Stimulated activated CD4-positive, alpha-beta T cell treated with anti-CD3 and anti-CD28 coated beads, Interleukin-1b, Interleukin-23, amount 100 ng/mL, for 1 hour (primary cell): ENCODE data around the gene RBSN.

Source experiments
- DNase-seq, 2 donors: peaks; one replicate each; pipeline ENCODE4 v3.0.0-alpha.2; 2020; ENCODE audit warnings: low read depth in 2 of 2

Gene RBSN

DNA sequence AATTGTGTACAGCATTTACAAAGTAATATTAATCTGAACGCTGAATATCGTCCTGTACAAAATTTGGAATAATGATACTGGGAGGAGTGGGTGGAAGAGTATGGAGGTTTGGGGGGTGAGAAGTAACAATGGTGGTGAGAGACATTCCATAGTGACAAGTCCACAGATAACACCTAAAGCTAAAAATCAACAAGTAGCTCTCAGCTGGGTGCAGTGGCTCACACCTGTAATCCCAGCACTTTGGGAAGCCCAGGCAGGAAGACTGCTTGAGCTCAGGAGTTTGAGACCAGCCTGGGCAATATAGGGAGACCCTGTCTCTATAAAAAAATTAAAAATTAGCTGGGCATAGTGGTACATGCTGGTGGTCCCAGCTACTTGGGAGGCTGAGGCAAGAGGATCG is 38.9 kb downstream of the RBSN start:
- DNase-seq: no peak

DNA sequence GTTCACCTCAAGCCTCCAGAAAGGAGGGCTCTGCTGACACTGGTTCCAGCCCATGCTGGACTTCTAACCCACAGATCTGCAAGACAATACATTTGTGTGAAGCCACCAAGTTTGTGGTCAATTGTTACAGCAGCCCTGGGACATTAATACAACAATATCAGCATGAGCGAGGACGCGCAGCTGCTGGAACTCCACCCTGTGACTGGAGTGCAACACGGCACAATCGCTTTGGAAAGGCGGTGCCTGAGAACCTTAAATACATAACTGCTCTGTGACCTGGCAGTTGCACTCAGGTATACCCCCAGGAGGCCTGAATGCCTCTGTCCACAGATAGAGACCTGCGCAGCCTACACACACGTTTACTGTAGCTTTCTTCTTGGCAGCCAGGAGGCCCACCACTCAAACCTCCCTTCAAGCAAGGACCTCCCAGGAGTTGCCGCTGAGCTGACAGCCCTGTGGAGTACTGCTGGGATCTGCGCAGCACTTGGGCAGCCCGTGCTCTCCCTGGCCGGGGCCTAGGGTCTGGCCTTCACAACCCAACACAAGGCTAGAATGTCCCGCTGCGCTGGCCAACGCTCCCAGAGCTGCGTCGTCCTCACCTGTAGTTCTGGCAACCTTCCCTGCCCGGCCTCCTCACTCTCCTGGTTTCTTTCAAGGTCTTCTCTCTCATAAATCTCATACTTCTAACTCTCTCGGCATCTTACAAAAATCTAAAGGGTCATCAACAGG is 42.1 kb downstream of the RBSN start:
- no peak for DNase-seq

DNA sequence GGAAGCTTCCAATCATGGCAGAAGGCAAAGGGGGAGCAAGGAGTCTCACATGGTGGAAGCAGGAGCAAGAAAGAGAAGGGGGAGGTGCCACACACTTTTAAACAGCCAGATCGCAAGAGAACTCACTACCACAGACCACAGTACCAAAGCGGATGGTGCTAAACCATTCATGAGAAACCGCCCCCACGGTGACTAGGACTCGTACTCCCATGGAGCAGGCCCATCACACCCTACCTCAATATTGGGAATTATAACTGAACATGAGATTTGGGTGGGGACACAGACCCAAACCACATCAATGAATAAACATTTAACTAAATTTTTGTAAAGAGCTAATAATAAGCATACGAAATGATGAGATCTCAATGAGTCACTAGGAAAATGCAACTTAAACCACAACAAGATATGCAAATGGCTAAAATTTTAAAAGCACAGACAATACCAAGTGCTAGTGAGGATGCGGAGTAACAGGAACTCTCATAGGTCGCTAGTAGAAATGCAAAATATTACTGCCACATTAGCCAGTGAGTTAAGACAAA is 43.9 kb downstream of the RBSN start:
- no peak for DNase-seq

DNA sequence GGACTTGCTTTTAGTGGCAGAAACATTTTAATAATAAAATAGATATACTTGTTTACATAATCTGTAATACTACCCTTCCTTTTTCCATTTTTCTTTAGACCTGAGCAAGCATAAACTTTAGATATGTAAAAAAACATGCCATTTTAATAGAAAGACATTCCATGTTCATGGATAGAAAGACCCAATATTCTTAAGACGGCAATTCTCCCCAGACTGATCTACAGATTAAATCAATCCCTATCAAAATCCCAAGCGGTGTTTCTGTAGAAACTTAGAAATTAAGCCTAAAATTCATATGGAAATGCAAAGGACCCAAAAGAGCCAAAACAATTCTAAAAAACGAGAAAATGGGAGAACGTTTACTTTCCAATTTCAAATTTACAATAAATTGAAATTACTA is 45.4 kb downstream of the RBSN start:
- no peak for DNase-seq

DNA sequence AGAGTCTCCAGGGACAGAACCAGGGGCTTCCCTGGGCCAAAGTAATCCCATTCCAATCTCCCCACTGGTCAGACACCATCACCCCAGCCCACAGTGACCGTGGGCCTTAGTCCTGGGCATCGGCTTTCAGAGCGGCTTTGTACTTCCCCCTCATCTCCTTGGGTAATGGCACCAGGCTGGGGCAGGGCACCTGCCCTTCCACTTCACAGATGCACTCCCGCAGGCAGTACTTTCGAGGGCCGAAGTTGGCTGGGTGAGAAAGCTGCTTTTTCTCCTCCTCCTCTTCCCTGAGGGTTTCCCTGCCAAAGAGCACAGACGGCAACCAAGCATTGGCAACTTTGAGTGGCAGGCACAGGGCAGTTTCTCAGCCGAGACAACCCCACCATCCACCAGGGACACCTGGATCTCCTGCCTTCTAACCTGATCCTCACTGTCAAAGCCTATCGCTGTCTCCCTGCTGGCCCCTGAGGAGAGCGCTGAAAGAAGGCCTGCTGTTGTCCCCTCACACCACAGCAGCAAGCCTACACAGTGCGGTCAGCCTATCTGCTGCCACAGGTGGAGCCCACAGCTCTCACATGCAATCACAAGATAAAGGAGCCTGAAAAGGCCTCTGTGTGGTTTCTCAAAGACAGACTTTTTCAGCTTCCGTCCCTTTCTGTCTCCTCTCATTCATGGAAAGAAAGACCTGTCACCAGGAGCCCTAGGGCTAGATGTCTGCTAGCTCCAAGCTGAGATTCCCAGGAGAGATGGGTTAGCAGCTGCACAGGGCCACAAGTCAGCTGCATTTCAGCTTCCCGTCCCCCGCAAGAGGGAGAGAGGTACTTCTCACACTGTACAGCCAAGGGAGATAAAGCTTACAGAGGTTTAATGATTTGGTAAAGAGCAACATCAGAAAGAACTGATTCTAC is 46.4 kb downstream of the RBSN start:
- DNase-seq: no peak

DNA sequence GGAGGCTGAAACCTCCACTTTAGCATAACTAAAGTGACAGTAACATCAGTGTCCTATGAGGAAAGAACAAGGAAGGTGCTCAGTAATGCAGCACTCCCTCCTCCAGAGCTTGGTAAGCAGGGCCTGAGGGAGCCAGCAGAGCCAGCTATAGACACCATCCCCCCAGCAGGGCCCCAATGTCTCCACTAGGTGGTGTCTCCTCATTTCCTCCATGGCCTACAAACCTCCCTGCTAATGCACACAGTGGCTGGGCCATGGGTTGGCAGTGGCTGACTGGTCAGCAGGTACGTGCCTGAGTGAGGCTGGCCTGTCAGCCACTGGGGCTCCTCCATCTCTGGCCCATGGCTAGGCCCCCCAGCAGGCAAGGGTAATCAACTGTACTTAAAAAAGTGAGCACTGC is 47.4 kb downstream of the RBSN start:
- no peak for DNase-seq

DNA sequence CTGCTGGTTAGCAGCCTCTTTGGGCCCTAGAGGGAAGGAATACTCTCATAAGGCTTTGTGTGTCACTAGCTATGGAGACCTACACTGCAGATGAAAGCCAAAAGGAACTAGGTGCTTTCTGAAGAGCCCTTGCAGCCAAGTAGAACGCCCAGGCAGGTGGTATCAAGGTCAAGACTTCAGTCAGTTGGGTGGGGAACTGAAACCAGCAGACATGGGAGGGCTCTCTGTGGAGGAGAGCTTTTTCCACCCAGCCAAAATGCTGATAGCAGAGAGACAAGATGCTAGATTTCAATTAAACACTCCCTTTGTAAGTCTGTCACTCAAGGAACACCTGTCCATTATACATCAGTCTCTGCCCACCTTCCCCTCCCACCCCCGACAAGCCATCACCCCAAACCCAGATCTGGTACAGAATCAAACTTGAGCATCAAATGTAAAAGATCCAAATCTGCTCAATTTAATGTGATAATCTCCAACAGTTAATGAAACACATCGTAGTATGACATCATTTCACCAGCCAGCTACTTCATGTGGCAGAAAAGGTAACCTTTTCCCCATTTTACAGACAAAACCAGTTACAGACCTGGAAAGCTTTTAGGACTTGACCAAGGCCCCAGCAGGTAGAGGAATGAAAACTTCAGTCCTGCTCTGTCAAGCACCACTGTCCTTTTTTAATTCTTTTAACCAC is 48.4 kb downstream of the RBSN start:
- DNase-seq: no peak

DNA sequence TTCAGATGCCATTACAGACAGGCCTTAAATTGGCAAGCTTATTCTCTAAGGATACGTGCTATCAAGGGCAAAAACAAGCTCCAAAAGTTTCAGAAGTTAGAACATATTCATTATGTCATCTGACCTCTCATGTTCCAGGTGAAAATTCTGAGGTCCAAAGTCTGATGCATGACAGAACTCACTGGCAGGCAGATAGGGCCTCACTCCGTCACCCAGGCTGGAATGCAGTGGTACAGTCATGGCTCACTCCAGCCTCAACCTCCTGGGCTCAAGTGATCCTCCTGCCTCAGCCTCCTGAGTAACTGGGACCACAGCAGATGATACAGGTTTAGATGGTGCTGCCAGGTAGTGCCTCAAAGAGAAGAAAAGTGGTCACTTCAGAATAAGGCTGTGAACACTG is 49.4 kb downstream of the RBSN start:
- no peak for DNase-seq

DNA sequence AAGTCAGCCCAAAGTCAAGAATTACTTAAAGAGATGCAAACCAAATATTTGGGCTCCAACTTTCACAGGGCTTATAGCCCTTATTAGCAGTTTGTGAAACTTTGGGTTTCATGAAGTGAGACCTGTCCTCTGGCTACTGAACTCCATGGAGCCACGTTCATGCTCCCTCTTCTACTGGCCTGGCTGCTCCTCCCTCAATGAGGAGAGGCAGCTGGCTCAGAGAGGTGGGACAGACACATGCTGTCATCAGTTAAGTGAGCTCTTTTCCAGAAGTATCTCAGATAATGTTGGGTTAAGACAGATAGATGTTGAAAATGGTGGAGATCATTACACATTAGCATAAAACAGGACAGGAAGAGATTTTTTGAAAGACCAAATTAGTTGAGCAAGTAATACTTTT is 53.3 kb downstream of the RBSN start:
- DNase-seq: no peak

DNA sequence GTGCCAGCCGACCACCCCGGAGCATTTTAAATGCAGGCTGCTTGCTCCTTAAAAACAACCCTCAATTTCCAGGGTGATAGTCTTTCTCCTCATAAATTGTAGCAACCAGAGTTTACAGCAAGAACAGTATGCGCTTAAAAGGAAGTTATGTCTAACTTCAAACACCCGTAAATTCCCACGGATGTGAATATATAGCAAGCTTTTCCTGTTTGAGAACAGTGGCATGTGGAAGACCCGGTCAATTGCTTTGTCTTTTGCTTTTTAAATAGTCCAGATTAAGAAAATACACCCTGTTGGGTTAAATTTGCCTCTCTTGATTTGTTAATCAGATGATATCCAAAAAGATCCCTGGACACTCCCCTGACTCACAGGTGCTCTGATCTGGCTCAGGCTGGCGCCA is 54.6 kb downstream of the RBSN start:
- DNase-seq: no peak

DNA sequence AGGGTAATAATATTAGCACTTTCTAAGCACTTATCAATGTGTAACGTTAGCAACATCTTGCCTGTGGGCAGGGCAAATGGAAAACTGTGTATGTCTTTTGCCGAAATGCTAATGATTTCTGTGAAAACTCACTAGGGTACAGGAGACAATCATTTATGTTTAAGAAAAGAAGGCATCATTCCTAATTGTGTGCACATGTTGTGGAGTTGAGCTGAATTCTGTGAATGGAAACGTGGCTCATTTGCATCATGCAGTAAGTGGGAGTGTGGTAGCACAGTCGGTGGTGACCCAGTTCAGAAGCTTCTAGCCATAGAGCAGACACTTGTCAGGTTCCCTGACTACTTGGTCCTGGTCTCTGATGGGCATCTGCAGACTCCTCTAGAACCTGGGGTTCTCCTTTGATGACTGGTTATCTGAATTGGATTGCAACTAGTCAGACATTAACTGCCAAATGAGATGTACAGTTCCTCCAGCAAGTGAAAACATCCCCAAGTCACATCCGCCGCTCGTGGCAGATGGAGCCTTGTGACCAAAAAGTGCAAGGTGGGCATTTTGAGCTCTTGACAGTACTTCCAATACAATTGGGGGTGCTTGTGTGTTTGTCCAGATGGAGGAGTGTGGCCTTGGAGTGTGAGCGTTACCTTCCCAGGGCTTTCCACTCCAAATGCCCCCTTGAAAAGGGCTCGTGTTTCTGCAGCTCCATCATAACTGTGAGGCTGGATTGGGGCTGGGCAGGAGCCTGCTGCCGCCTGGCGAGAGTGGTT is 55.4 kb downstream of the RBSN start:
- DNase-seq: no peak

DNA sequence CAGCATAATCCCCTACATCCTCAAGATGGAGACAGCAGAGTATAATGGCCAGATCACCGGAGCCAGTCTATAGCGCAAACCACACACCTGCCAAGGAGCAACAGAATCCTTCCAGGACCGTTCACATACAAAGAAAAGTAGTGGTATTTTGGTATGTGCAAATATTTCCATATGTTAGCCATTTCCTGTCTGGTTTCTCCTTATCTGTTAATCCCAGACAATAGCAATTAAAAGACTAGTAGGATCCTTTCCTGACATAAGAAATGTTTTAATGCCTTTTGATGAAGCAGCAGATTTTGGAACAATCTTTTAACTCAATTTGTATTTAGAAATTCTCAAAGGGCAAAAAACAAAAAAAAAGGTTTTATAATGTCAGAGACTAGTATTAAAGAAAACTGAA is 56.0 kb downstream of the RBSN start:
- no peak for DNase-seq

DNA sequence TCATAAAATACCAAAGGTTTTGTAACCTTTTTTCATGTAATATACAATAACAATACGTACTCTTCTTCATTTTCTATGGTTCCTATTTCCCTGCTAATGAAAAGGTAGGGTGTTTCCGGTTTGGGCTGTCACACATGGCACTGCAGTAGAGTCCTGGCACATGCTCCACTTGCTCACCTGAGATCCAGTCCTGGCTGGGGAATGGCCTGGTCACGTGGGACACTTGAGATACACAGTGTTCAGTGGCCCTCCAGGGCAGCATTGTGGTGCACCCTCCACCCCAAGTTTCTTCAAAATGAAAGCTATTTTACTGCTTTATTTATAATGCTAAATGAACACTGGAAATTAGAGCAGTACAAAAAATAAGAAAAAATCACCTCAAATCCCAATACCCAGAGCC is 57.0 kb downstream of the RBSN start:
- no peak for DNase-seq

DNA sequence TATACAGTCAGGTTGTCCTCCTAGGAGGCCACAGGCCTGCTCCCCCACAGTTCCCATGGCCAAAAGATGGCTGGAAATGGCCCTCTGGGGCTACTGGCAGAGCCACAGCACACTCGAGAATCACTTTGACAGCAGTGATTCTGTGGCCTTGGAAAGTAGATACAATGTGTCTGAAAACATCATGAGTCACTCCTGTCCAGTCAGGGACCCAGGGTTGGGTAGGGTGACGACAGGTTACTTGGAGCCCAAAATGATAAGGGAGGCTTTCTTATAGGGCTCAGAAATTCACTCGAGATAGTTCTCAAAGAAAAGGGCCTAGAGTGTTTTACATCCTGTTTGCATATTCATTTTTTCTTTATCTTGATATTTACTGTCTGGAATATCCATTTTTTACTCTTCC is 58.1 kb downstream of the RBSN start:
- no peak for DNase-seq

DNA sequence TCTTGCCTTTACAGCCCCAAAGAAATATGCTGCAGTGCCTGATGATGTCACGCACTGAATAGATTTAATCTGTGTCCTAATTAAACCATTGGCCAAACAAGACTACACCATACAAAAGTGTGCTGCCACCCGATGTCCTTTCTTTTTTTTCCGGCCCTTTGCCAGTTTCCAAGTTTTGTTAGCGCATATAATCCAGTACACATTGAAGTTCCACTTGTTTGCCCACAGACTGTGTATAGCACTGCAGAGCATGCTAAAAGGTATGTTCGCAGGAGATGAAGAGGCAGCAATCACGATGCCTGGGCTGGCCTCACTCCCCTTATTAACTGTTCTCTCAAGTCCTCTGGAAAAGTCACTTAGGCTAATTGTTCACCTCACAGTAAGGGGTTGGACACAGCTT is 60.6 kb downstream of the RBSN start:
- DNase-seq: no peak

DNA sequence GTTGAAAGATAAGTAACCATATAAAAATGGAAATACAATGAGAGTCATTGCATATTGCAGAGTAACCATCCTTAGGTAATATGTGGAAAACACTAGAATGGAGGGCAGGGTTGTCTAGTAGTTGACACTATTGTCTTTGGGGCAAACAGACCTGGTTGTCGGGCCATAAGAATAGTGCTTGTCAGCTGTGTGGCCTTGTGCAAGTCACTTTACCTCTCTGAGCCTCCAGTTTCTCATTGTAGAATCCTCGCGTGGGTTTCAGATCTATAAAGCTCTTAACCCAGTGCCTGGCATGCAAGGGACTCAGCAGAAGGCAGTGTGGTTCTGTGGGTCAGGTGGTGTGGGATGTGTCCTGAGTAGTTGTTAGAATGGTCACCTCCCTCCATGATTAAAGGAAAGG is 65.8 kb downstream of the RBSN start:
- DNase-seq: no peak

DNA sequence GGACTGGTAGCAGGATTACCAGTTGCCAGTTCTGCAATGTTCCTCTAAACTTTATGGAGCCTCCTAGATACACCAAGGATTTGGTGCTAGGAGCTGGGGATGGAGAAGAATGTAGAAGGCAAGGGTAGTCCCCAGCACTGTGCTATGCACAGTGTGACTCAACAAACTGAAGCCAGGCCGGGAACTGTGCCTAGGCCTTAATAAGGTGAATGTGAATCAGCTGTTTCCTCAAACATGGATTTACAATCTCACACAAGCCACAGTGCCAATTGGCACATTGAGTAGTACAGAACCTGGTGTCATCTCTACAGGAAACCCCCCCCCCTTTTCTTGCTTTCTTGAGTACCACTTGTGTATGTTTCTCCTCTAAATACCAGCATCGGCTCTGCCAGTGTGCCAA is 66.3 kb downstream of the RBSN start:
- DNase-seq: no peak

DNA sequence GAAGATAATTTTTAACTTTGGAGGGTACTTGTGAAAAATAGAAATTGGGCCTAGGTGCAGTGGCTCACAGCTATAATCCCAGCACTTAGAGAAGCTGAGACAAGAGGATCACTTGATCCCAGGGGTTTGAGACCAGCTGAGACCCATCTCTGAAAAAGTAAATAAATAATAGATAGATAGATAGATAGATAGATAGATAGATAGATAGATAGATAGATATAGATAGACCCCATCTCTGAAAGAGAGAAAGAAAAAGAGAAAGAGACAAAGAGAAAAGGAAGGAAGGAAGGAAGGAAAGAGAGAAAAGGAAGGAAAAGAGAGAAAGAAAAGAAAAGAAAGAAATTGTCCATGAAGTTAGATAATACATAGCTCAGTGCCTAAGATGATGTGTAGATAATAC is 69.3 kb downstream of the RBSN start:
- DNase-seq: no peak

DNA sequence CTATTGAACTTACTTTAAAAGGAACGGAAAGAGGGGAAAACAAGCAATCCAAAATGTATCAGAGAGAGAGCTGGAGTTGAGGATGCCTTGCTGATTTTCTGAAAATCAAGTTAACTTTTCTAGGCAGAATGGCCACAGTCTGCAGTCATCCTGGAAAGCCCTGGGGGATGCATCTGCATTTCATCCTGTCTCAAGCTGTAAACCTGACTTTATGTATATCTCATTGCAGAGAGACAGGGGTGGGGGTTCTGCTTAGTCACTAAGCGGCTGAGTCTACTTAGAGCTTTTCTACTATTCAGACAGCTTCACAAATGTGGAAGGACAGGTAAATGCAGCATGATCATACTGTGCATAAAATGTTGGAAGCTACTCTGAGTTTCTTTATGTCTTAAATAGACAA is 75.2 kb downstream of the RBSN start:
- DNase-seq: no peak

DNA sequence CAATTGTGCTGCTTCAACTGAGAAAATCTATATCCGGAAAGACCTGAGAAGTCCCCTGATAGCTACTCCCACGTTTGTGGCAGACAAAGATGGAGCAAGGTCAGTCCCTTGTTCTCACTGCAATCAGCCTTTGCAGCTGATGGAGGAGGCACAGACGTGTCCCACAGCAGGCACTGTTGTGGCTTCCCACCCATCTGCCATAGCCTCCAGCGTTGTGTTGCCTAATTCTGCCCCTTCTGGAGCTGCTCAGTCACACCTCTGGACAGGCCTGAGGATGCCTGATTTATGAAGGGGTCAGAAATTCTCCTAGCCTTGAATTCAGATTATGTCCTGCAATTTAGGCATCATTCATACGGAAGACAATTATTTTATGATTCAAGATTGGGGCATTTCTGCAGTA is 75.7 kb downstream of the RBSN start:
- no peak for DNase-seq
